ENCODE results near the gene OR2V2. TPM values are rescaled to one million over a fixed set of nuclear protein-coding genes. Genes with fewer than 3 reads are reported as not detected.

Gene OR2V2
- total RNA-seq, 4 donors from 2014 or later, result not detected

DNA sequence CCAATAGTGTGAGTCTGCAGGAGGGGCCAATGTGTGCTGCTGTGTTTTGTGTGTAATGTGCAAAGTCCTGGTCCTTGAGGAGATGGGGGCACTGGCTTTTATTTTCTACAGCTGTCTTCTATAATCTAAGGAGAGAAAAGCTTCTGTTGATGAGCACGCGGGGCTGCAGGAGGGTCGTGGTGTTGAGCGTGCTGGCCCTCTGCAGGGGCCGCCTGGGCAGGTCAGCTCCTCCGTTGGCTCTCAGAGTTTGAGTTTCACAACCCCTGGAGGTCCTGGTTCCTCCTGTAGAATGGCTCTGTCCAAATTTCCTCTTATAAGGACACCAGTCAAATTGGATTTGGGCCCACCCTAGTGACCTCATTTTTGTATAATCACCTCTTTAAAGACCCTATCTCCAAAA lies 29.0 kb upstream of the OR2V2 start:
- Histone ChIP-seq H3K27me3 (peaks cover 0 to 32% of the 10 kb centered on the region in 2 donors), H3K4me3 (no peak overlapping the region), H3K4me1 (no peaks in the 10 kb centered on the region), H3K9me3 (no peaks in the 10 kb centered on the region), H3K36me3 (no peaks in the 10 kb centered on the region), H3K27ac (no peak overlapping the region)
- TF ChIP-seq POLR2A (IDR thresholded peaks at IDR 0.05), result no peak
- TF ChIP-seq, protein P1, sequence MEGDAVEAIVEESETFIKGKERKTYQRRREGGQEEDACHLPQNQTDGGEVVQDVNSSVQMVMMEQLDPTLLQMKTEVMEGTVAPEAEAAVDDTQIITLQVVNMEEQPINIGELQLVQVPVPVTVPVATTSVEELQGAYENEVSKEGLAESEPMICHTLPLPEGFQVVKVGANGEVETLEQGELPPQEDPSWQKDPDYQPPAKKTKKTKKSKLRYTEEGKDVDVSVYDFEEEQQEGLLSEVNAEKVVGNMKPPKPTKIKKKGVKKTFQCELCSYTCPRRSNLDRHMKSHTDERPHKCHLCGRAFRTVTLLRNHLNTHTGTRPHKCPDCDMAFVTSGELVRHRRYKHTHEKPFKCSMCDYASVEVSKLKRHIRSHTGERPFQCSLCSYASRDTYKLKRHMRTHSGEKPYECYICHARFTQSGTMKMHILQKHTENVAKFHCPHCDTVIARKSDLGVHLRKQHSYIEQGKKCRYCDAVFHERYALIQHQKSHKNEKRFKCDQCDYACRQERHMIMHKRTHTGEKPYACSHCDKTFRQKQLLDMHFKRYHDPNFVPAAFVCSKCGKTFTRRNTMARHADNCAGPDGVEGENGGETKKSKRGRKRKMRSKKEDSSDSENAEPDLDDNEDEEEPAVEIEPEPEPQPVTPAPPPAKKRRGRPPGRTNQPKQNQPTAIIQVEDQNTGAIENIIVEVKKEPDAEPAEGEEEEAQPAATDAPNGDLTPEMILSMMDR (IDR thresholded peaks at IDR 0.05), result no peak
- intact Hi-C loops (cut with DNase I; ENCODE audit: low total_unique reads), result no loop called here
- no peak for DNase-seq

DNA sequence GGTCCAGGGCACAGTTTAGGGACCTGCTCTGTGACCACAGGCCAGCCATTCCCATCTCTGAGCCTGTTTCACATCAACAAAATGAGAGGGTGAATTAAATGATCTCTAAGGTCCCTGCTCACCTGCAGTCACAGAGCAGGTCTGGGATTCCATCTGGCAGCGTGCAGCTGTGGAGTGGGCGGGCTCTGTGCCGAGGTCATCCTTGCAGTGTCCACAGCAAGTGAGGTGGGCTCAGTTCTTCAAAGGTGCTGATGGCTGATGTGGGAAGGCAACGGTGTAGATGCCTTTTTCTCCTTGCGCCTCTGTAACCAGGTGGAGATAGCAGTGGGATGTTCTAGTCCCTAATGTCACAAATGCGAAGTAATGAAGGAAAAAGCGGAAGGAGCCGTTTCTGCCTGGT lies 28.3 kb upstream of the OR2V2 start:
- Histone ChIP-seq H3K4me1 (no peaks in the 10 kb centered on the region), H3K9me3 (no peaks in the 10 kb centered on the region), H3K36me3 (no peaks in the 10 kb centered on the region), H3K27me3 (peaks cover 0 to 28% of the 10 kb centered on the region in 2 donors), H3K4me3 (no peak overlapping the region), H3K27ac (no peak overlapping the region)
- TF ChIP-seq POLR2A (IDR thresholded peaks at IDR 0.05), result no peak
- TF ChIP-seq, protein P1 (IDR thresholded peaks at IDR 0.05), result no peak
- intact Hi-C loops (cut with DNase I; ENCODE audit: low total_unique reads), result no loop called here
- DNase-seq, result no peak

DNA sequence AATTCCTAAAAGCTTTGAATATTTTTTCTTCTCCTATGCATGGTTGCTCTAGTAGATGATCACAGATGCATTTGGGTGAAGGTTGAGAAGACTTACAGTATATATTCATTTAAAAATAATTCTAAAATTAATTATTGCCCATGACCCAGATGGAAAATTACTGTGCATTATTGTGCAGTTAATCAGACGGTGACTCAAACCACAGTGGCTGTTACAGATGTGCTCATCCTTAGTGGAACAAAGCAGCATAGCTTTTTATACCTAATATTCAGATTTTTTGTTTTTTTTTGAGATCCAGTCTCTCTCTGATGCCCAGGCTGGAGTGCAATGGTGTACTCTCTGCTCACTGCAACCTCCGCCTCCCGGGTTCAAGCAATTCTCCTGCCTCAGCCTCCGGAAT lies 27.1 kb upstream of the OR2V2 start:
- no peak for TF ChIP-seq POLR2A (IDR thresholded peaks at IDR 0.05)
- TF ChIP-seq, protein P1 (IDR thresholded peaks at IDR 0.05), result no peak
- Histone ChIP-seq H3K4me3 (no peak overlapping the region), H3K9me3 (no peaks in the 10 kb centered on the region), H3K27ac (no peak overlapping the region), H3K4me1 (no peaks in the 10 kb centered on the region), H3K27me3 (peaks cover 0 to 19% of the 10 kb centered on the region in 2 donors), H3K36me3 (no peaks in the 10 kb centered on the region)
- DNase-seq, result no peak
- intact Hi-C loops (cut with DNase I; ENCODE audit: low total_unique reads), result no loop called here

DNA sequence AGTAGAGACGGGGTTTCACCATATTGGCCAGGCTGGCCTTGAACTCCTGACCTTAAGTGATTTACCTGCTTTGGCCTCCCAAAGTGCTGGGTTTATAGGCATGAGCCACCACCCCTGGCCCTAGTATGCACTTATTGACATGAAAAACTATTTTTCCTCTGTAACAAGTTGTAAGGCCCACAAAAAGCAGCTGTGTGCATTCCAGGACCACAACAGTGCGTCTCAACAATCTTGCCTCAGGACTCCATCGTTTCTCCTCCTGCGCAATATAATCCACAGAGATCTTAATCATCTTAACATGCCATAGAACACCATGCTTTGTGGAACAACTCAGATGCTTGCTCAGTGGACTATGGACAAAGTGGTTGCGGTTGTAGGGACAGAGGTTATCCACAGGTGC lies 26.6 kb upstream of the OR2V2 start:
- H3K9me3 ChIP-seq, result no peaks in the 10 kb centered on the region
- no peak for TF ChIP-seq POLR2A (IDR thresholded peaks at IDR 0.05)
- intact Hi-C loops (cut with DNase I; ENCODE audit: low total_unique reads), result no loop called here

DNA sequence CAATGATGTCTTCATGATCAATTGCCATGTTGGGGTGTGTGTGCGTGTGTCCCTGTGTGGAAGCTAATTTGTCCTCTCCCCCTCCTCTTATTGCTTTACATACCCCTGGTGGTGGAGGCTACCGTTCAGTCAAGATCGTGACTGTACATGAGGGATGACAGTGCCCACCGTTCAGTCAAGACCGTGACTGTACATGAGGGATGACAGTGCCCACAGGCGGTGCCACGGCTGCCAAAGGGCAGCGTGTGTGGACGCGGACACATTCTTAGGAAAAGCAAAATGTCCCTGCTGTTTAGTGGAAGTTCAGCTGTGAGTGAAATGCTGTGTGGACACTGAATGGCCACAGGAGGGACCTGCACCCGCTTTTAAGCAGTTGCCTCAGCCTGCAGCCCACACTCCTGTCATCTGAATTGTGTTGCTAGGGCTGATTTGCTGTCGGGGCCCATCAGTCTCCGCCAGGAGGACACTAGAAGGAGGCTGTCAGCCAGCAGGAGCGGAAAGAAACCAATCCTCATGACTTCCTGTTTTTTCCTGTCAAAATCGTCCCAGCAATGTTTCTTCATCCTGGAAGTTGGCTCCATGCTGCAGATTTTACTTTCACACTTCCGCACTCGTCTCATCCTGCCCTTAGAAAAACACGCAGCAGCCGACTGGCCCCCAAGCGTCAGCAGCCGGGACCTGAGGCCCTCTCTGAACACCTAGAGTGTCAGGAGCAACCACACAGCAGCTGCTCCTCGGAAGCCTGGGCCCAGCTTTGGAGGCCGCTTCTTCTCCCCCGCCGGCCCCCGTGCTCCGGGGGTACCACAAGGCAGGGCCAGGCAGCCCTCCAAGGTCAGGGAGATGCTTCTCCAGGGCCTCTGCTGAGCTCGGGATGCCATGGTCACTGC lies 25.5 kb upstream of the OR2V2 start:
- intact Hi-C loops (cut with DNase I; ENCODE audit: low total_unique reads), result no loop called here
- H3K4me3 ChIP-seq, result no peak overlapping the region
- H3K36me3 ChIP-seq, result no peaks in the 10 kb centered on the region
- H3K9me3 ChIP-seq, result no peaks in the 10 kb centered on the region
- H3K4me1 ChIP-seq, result no peaks in the 10 kb centered on the region
- peaks cover 0 to 7% of the 10 kb centered on the region in 2 donors for H3K27me3 ChIP-seq
- H3K27ac ChIP-seq, result no peak overlapping the region
- DNase-seq, result no peak
- no peak for TF ChIP-seq POLR2A (IDR thresholded peaks at IDR 0.05)
- TF ChIP-seq, protein P1 (IDR thresholded peaks at IDR 0.05), result no peak

More for the DNA sequence above, 26.6 kb upstream of the OR2V2 start:
- no peaks in the 10 kb centered on the region for H3K36me3 ChIP-seq
- no peaks in the 10 kb centered on the region for H3K4me1 ChIP-seq
- H3K4me3 ChIP-seq, result no peak overlapping the region
- no peak for DNase-seq
- H3K27ac ChIP-seq, result no peak overlapping the region
- peaks cover 0 to 14% of the 10 kb centered on the region in 2 donors for H3K27me3 ChIP-seq

Data from uterus (tissue), 4 donors.